Measurements from ENCODE around the gene C16orf95. TPM values are rescaled to one million over a fixed set of nuclear protein-coding genes. Genes with fewer than 3 reads are reported as not detected.

The C16orf95 gene
- total and polyA plus RNA-seq, 12 donors = 0.67 to 9.9 (median 5.3) TPM

DNA sequence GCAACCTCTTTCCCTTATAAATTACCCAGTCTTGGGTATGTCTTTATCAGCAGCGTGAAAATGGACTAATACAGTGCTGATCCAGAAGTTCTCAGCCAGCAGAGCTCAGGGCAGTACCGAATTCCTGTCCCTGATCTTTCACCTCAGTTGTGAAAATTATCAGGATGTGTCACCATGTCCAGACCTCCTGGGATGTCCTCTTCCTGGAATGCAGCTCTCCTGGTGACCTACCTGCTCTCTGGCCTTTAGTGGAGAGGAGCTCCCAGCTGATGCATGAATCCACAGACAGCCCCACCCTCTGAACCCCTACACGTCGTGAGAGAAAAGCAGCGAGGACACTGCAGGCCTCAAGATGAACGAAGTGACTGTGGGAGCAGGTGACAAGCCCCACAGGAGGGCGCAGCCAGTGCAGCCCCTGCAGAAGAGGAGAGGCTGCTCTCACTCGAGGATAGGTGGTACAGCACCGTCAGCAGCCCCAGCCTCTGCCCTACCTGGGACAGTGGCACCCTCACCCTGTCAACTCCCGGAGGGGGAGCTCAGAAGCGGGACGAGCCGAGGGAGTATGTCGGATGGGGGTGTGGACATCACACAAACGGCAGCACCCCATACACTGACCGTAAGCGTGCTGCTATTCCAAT, 22.0 kb upstream of the C16orf95 start:
- intact Hi-C loops (cut with DNase I) = no loop called here
- no peak overlapping the region for H3K4me3 ChIP-seq
- peaks cover 0 to 4% of the 10 kb centered on the region in 2 donors for H3K4me1 ChIP-seq (replicated peaks in 1 of 2)
- H3K9me3 ChIP-seq (replicated peaks in 1 of 3) = no peaks in the 10 kb centered on the region
- no peaks in the 10 kb centered on the region for H3K27me3 ChIP-seq
- TF ChIP-seq, protein P1, sequence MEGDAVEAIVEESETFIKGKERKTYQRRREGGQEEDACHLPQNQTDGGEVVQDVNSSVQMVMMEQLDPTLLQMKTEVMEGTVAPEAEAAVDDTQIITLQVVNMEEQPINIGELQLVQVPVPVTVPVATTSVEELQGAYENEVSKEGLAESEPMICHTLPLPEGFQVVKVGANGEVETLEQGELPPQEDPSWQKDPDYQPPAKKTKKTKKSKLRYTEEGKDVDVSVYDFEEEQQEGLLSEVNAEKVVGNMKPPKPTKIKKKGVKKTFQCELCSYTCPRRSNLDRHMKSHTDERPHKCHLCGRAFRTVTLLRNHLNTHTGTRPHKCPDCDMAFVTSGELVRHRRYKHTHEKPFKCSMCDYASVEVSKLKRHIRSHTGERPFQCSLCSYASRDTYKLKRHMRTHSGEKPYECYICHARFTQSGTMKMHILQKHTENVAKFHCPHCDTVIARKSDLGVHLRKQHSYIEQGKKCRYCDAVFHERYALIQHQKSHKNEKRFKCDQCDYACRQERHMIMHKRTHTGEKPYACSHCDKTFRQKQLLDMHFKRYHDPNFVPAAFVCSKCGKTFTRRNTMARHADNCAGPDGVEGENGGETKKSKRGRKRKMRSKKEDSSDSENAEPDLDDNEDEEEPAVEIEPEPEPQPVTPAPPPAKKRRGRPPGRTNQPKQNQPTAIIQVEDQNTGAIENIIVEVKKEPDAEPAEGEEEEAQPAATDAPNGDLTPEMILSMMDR (IDR thresholded peaks at IDR 0.05) = no peak
- TF ChIP-seq POLR2A (IDR thresholded peaks at IDR 0.05) = no peak
- peaks cover 0 to 58% of the 10 kb centered on the region in 2 donors for H3K36me3 ChIP-seq (replicated peaks in 1 of 2)
- H3K27ac ChIP-seq = no peak overlapping the region
- DNase-seq = no peak
- 87 to 94% (median 92%) methylated on average over 10 to 17 of the region's 17 CpGs for WGBS, 4 donors

GRCh38 chr16:87338155-87338765, 21.1 kb upstream of the C16orf95 start:
- 87 to 96% (median 93%) methylated on average over 15 to 18 of the region's 18 CpGs for WGBS, 4 donors
- DNase-seq = no peak
- Histone ChIP-seq H3K4me1 (replicated peaks in 1 of 2) (peaks cover 0 to 4% of the 10 kb centered on the region in 2 donors), H3K36me3 (replicated peaks in 1 of 2) (peaks cover 0 to 58% of the 10 kb centered on the region in 2 donors), H3K4me3 (no peak overlapping the region), H3K27ac (no peak overlapping the region), H3K27me3 (no peaks in the 10 kb centered on the region), H3K9me3 (replicated peaks in 1 of 3) (no peaks in the 10 kb centered on the region)
- intact Hi-C loops (cut with DNase I) = no loop called here
- TF ChIP-seq, protein P1 (IDR thresholded peaks at IDR 0.05) = no peak
- no peak for TF ChIP-seq POLR2A (IDR thresholded peaks at IDR 0.05)

DNA sequence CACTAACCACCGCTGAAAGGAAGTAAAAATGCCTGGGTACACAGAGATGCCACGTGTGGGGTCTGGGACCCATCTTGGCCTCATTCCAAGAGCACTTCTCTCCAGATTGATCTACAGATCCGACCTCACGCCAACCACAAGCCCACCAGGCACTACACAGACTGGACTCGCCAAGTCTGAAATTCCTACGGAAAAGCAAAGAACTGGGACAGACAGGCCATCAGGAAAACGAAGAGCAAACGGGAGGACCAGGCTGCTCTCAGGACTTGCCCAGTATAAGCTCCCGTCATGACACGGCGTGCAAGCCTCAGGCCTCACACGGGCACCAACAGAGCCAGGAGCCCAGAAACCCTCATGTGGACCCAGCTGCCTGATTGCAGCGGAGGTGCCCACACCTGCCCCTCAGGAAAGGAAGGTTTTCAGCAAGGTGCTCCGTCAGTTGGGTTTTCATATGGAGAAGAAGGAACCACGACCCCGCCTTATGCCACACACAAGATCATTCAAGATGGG, 20.1 kb upstream of the C16orf95 start:
- Histone ChIP-seq H3K36me3 (replicated peaks in 1 of 2) (peaks cover 0 to 55% of the 10 kb centered on the region in 2 donors), H3K27ac (no peak overlapping the region), H3K9me3 (replicated peaks in 1 of 3) (no peaks in the 10 kb centered on the region), H3K4me3 (no peak overlapping the region), H3K27me3 (no peaks in the 10 kb centered on the region), H3K4me1 (replicated peaks in 1 of 2) (peaks cover 0 to 4% of the 10 kb centered on the region in 2 donors)
- intact Hi-C loops (cut with DNase I) = no loop called here
- 69 to 79% (median 75%) methylated on average over 16 of the region's 16 CpGs for WGBS, 4 donors
- TF ChIP-seq POLR2A (IDR thresholded peaks at IDR 0.05) = no peak
- TF ChIP-seq, protein P1 (IDR thresholded peaks at IDR 0.05) = no peak
- DNase-seq = no peak

GRCh38 chr16:87336434-87337240, 19.4 kb upstream of the C16orf95 start:
- no peak overlapping the region for H3K27ac ChIP-seq
- peaks cover 0 to 4% of the 10 kb centered on the region in 2 donors for H3K4me1 ChIP-seq (replicated peaks in 1 of 2)
- peaks cover 0 to 48% of the 10 kb centered on the region in 2 donors for H3K36me3 ChIP-seq (replicated peaks in 1 of 2)
- peak in 1 of 7 donors; percentile 37 for DNase-seq
- intact Hi-C loops (cut with DNase I) = no loop called here
- no peaks in the 10 kb centered on the region for H3K27me3 ChIP-seq
- H3K9me3 ChIP-seq (replicated peaks in 1 of 3) = no peaks in the 10 kb centered on the region
- H3K4me3 ChIP-seq = no peak overlapping the region
- no peak for TF ChIP-seq POLR2A (IDR thresholded peaks at IDR 0.05)
- TF ChIP-seq, protein P1 (IDR thresholded peaks at IDR 0.05) = no peak
- WGBS, 4 donors = 75 to 90% (median 80%) methylated on average over 12 to 19 of the region's 19 CpGs
